ENCODE data around the gene FYCO1. TPM values are rescaled to one million over a fixed set of nuclear protein-coding genes. Genes with fewer than 3 reads are reported as not detected.

FYCO1 gene
- total and polyA plus RNA-seq, 2 of the 8 experiments (the other 6 are each of a cell fraction or from before 2014, with no cell fraction given), result 4.8 to 10.8 TPM

DNA sequence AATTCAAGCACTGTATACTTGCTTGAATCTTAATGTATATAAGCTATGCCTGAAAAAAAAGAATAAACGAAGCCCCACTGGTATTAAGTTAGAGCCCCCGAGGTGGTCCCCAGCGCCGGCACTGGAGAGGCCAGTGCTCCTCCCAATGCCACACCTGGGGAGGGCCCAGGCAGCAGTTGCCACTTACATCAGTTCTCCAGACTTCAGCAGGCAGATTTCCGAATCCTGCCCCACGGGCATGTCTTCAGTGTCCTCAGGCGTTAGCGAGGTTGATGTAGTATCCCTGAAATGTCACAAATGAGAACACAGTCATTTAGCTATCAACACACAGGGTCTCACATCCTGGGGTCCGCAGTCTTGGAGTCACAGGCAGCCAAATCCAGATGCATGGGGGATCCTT lies 59.4 kb downstream of the FYCO1 start:
- Histone ChIP-seq H3K4me1 (replicated peaks in 1 of 4; ENCODE audit: control insufficient read depth in 3 of 4, insufficient read depth in 4 of 4, low read length in 3 of 4) (peaks cover 0 to 2% (median under 1%) of the 10 kb centered on the region in 4 experiments; a peak in 2 of 7 replicates), H3K79me1 (ENCODE audit: low read depth, low read length) (no peaks in the 10 kb centered on the region; the same call in 1 of the 2 replicates), H2AK5ac (ENCODE audit: low read depth, low read length) (no peak overlapping the region), H4K20me1 (replicated peaks in 1 of 2; ENCODE audit: control insufficient read depth in 1 of 2, insufficient read depth in 2 of 2, low read length in 2 of 2) (peaks cover 0 to 2% of the 10 kb centered on the region in 2 experiments), H3K9ac (replicated peaks in 1 of 4; ENCODE audit: extremely low read depth in 1 of 4, low read depth in 3 of 4, low read length in 3 of 4) (no peak overlapping the region), H3K23me2 (ENCODE audit: low read depth, low read length) (no peaks in the 10 kb centered on the region), H3K14ac (ENCODE audit: insufficient read length) (no peak overlapping the region), H3K27ac (ENCODE audit: low read depth, low read length) (no peak overlapping the region), H2BK12ac (ENCODE audit: low read depth, low read length) (no peak overlapping the region), H3K4me2 (ENCODE audit: insufficient read depth in 1 of 2, low read depth in 2 of 2, low read length in 2 of 2) (no peak overlapping the region), H3K79me2 (ENCODE audit: control insufficient read depth in 1 of 2, insufficient read depth in 2 of 2, low read length in 2 of 2) (no peaks in the 10 kb centered on the region), H4K5ac (ENCODE audit: insufficient read length, low read depth, low read length) (no peak overlapping the region), H4K8ac (ENCODE audit: extremely low read depth, insufficient read depth, low read length) (no peak overlapping the region), H3K27me3 (replicated peaks in 1 of 4; ENCODE audit: control insufficient read depth in 3 of 4, extremely low read depth in 1 of 4, insufficient read depth in 3 of 4, low read length in 3 of 4) (no peaks in the 10 kb centered on the region), H2BK120ac (replicated peaks; ENCODE audit: low read depth, low read length) (no peak overlapping the region), H3K9me3 (ENCODE audit: insufficient read depth in 2 of 2, low read depth in 1 of 2, low read length in 1 of 2) (no peaks in the 10 kb centered on the region), H3K4ac (replicated peaks; ENCODE audit: insufficient read length, low read depth, low read length) (no peak overlapping the region), H3K56ac (replicated peaks; ENCODE audit: insufficient read length, low read depth, low read length) (no peak overlapping the region), H3K36me3 (ENCODE audit: control insufficient read depth in 2 of 4, insufficient read depth in 4 of 4, low read length in 3 of 4) (peaks cover 4 to 22% (median 7%) of the 10 kb centered on the region in 4 experiments; a peak in 6 of 8 replicates), H4K91ac (replicated peaks; ENCODE audit: insufficient read length, low read length) (no peak overlapping the region), H3K18ac (ENCODE audit: extremely low read depth, low read length) (no peak overlapping the region), H2BK20ac (ENCODE audit: low read length) (no peak overlapping the region), H2BK5ac (ENCODE audit: low read depth, low read length) (no peak overlapping the region), H3K4me3 (ENCODE audit: extremely low read depth in 1 of 4, insufficient read depth in 2 of 4, low read depth in 3 of 4, low read length in 4 of 4) (no peak overlapping the region), H2BK15ac (ENCODE audit: low read length) (no peak overlapping the region), H3K23ac (ENCODE audit: insufficient read length) (no peak overlapping the region), H2AFZ (ENCODE audit: low read length) (no peak overlapping the region)
- TF ChIP-seq FOSL1 (IDR thresholded peaks at IDR 0.05; ENCODE audit: insufficient read depth, low read depth, low read length) (no peak), TCF12 (IDR thresholded peaks at IDR 0.05; ENCODE audit: low read depth, low read length) (no peak), CBX5 (IDR thresholded peaks at IDR 0.05; ENCODE audit: low read depth, low read length) (no peak)
- TF ChIP-seq, protein P1, sequence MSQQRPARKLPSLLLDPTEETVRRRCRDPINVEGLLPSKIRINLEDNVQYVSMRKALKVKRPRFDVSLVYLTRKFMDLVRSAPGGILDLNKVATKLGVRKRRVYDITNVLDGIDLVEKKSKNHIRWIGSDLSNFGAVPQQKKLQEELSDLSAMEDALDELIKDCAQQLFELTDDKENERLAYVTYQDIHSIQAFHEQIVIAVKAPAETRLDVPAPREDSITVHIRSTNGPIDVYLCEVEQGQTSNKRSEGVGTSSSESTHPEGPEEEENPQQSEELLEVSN (IDR thresholded peaks at IDR 0.05), result no peak
- CTCF ChIA-PET (ENCODE audit: partially characterized antibody), result interaction anchor here (0.6 to 7.8 kb wide), 3 partner anchors 32 to 175 kb away, joined by 3 to 54 read pairs (median 51); no protein-coding TSS in a partner anchor
- WGBS, 2 experiments (ENCODE audit: extremely low coverage in 1 of 2, insufficient coverage in 1 of 2, insufficient read length in 1 of 2, insufficient replicate concordance in 2 of 2, low coverage in 1 of 2, low lambda C conversion rate in 2 of 2, missing lambda C conversion rate in 1 of 2), result 86% methylated on average over 9 of the region's 9 CpGs; no CpG with 5 or more reads in 1 of the 2 experiments
- FAIRE-seq (no peak), DNase-seq (ENCODE audit: low read depth in 1 of 2, low spot score in 2 of 2) (no peak)
- POLR2A ChIA-PET (ENCODE audit: partially characterized antibody), result no interaction called here
